Mesothelial cell of epicardium (in vitro differentiated cells): ENCODE results near the gene EPM2A. TPM values are rescaled to one million over a fixed set of nuclear protein-coding genes. Genes with fewer than 3 reads are reported as not detected.

Experiments used
- DNase-seq, 2 experiments: peaks; one replicate each; pipeline ENCODE4 v3.0.0; 2021; ENCODE audit warnings: low spot score in 2 of 2; ENCODE audit not compliant: unreplicated experiment in 2 of 2
- H3K27ac Mint-ChIP-seq: 2 replicates; pipeline ENCODE4 v1.8.0; 2021; ENCODE audit warnings: mixed read lengths
- H3K27me3 Mint-ChIP-seq: 2 replicates; pipeline ENCODE4 v1.8.0; 2021; ENCODE audit warnings: low read depth, mixed read lengths
- H3K36me3 Mint-ChIP-seq: 2 replicates; pipeline ENCODE4 v1.8.0; 2021; ENCODE audit warnings: mixed read lengths
- H3K4me1 Mint-ChIP-seq: 2 replicates; pipeline ENCODE4 v1.8.0; 2021; ENCODE audit warnings: mixed read lengths
- H3K4me3 Mint-ChIP-seq: 2 replicates; pipeline ENCODE4 v1.8.0; 2021; ENCODE audit warnings: mild to moderate bottlenecking, moderate library complexity, mixed read lengths
- H3K9me3 Mint-ChIP-seq: 2 replicates; pipeline ENCODE4 v1.8.0; 2021; ENCODE audit warnings: mixed read lengths
- CTCF ChIP-seq: fragments of 200-600 bp; sonication (generic); IDR thresholded peaks from one replicate; pipeline ENCODE4 v1.5.0; 2021; ENCODE audit warnings: antibody characterized with exemption; ENCODE audit not compliant: unreplicated experiment
- total RNA-seq: library from RNA; stranded (reverse); gene quantifications from 3 replicates; pipeline ENCODE4 v1.2.1, GENCODE V29; 2021

The EPM2A gene
- total RNA-seq, 1 donor from 2014 or later, result 9.5 TPM

DNA sequence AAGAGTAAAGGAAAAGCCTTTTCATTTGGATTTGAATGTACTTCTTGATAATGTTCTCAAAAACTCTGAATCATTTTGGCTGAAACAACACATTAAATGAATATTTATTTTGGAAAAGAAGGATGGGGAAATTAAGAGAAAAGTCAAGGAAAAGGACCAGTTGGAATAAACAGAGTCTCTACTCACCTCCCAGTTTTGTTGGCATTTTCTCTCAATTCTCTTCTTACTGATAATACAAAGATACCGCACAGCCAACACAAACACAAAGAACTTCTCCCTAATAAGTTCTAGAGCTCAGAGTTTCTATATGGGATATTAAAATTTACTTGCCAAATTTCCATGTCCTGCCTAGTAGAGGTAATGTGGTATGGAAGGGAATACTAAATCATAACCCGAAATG lies 13.1 kb downstream of the EPM2A start:
- TF ChIP-seq CTCF, result no peak
- H3K36me3 Mint-ChIP-seq, result peaks cover 3% of the 10 kb centered on the region
- peaks cover 15% of the 10 kb centered on the region for H3K9me3 Mint-ChIP-seq
- H3K27me3 Mint-ChIP-seq, result no peaks in the 10 kb centered on the region
- no peak overlapping the region for H3K4me3 Mint-ChIP-seq
- no peaks in the 10 kb centered on the region for H3K4me1 Mint-ChIP-seq
- no peak overlapping the region for H3K27ac Mint-ChIP-seq
- DNase-seq, result no peak

- Mint-ChIP-seq H3K27ac (no peak overlapping the region), H3K9me3 (peaks cover 22% of the 10 kb centered on the region), H3K4me1 (no peaks in the 10 kb centered on the region), H3K27me3 (no peaks in the 10 kb centered on the region), H3K36me3 (peaks cover 8% of the 10 kb centered on the region), H3K4me3 (no peak overlapping the region)
- TF ChIP-seq CTCF, result no peak
- DNase-seq, result no peak
Measured at GRCh38 chr6:145721144-145721543, 14.2 kb downstream of the EPM2A start.

- Mint-ChIP-seq H3K36me3 (peaks cover 21% of the 10 kb centered on the region), H3K9me3 (peaks cover 23% of the 10 kb centered on the region), H3K4me1 (no peaks in the 10 kb centered on the region), H3K4me3 (no peak overlapping the region), H3K27me3 (no peaks in the 10 kb centered on the region), H3K27ac (no peak overlapping the region)
- no peak for TF ChIP-seq CTCF
- DNase-seq, result no peak
Measured at GRCh38 chr6:145715426-145715825, 19.9 kb downstream of the EPM2A start.

DNA sequence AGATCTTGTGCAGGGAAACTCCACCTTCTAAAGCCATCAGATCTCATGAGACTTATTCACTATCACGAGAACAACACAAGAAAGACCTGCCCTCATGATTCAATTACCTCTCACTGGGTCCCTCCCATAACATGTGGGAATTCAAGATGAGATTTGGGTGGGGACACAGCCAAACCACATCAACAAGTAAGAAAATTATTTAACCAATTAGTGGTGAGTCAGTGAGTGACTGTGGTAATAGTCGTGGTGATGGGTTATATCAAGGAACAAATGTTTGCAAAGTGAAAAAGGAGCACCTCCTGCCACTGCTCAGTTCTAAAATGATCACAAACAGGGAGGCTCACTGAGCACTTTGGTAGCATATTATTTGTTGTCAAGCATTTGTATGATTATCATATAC lies 20.6 kb downstream of the EPM2A start:
- peaks cover 21% of the 10 kb centered on the region for H3K36me3 Mint-ChIP-seq
- H3K4me3 Mint-ChIP-seq, result no peak overlapping the region
- H3K9me3 Mint-ChIP-seq, result peaks cover 23% of the 10 kb centered on the region
- H3K27ac Mint-ChIP-seq, result no peak overlapping the region
- no peak for TF ChIP-seq CTCF
- no peaks in the 10 kb centered on the region for H3K27me3 Mint-ChIP-seq
- H3K4me1 Mint-ChIP-seq, result no peaks in the 10 kb centered on the region
- no peak for DNase-seq

GRCh38 chr6:145713773-145714172 lies 21.5 kb downstream of the EPM2A start:
- no peaks in the 10 kb centered on the region for H3K27me3 Mint-ChIP-seq
- H3K4me3 Mint-ChIP-seq, result no peak overlapping the region
- DNase-seq, result no peak
- no peak overlapping the region for H3K27ac Mint-ChIP-seq
- no peak for TF ChIP-seq CTCF
- H3K36me3 Mint-ChIP-seq, result peaks cover 21% of the 10 kb centered on the region
- H3K4me1 Mint-ChIP-seq, result no peaks in the 10 kb centered on the region
- H3K9me3 Mint-ChIP-seq, result peaks cover 30% of the 10 kb centered on the region

- H3K4me3 Mint-ChIP-seq, result no peak overlapping the region
Measured at GRCh38 chr6:145711372-145711771, 23.9 kb downstream of the EPM2A start.

More at GRCh38 chr6:145711372-145711771, 23.9 kb downstream of the EPM2A start:
- no peak overlapping the region for H3K27ac Mint-ChIP-seq
- no peak for DNase-seq
- TF ChIP-seq CTCF, result no peak
- no peaks in the 10 kb centered on the region for H3K4me1 Mint-ChIP-seq
- peaks cover 32% of the 10 kb centered on the region for H3K9me3 Mint-ChIP-seq
- peaks cover 24% of the 10 kb centered on the region for H3K36me3 Mint-ChIP-seq
- H3K27me3 Mint-ChIP-seq, result no peaks in the 10 kb centered on the region
